C4-2B (cell line): Measurements from ENCODE around the gene GPR65.

Source experiments
- H3K27ac ChIP-seq: fragments of 450-650 bp; 2 replicates; pipeline ENCODE4 v1.5.1; 2017
- CTCF ChIP-seq: fragments of 450-650 bp; conservative IDR thresholded peaks from 2 replicates; pipeline ENCODE4 v1.5.1; 2017; ENCODE audit warnings: mild to moderate bottlenecking
- ZFX ChIP-seq: fragments of 450-650 bp; IDR thresholded peaks from 2 replicates; pipeline ENCODE4 v1.6.1; 2017

The GPR65 gene

GRCh38 chr14:88045705-88046104 lies 40.8 kb downstream of the GPR65 start:
- TF ChIP-seq CTCF (no peak), ZFX (no peak)
- H3K27ac ChIP-seq: no peak overlapping the region

DNA sequence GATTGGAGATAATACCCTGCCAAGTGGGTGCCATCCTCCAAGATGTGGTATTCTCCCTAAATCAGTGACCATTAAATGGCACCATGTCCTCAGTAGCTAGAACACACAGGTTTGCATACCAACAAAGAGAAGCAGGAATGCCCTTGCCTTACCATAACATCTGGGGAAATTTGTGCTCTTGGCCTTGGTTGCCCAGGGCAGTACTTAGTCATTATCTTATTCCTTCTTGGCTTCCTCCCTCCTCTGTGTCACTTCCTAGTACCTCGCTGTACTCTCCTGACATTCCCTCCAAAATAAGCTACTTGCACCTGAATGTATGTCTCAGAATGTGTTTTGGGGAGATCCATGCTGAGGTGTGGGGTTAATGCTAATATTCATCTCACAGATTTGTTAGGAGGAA lies 43.4 kb downstream of the GPR65 start:
- no peak for TF ChIP-seq CTCF
- no peak for TF ChIP-seq ZFX
- H3K27ac ChIP-seq: no peak overlapping the region

DNA sequence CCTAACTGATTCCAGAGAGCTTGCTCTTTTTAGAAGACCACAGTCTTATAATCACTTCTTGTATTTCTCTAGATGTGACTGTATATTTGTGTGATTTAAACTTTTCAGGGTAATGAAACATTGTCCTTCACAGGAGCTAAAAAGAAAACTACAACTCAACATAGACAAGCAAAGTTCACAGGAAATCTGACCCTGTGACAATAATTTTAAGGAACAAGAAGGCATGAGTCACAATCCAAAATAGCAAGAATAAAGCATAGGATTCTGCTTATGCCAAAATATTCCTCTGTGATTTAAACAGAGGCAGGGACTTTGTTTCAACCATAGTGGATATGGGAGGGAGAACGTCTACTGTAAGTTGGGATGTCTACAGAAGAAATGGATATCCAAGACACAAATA lies 44.3 kb downstream of the GPR65 start:
- H3K27ac ChIP-seq: no peak overlapping the region
- no peak for TF ChIP-seq ZFX
- no peak for TF ChIP-seq CTCF

DNA sequence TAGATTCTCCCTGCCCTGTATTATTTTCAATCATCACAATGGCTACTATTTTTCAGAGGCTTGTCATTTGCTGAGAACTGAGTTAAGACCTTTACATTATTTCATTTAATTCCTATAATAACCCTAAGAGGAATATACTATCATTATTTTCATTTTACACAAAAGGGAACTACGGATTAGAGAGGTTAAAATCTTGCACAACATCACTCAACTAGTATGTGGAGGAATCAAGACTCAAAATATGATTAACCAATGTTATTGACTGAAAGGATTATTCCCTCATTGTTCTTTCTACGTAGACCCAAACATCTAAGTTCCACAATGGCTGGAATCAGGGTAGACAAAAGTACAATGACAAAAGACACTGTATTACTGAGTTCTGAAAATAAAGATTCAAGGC lies 45.0 kb downstream of the GPR65 start:
- no peak overlapping the region for H3K27ac ChIP-seq
- TF ChIP-seq CTCF: no peak
- TF ChIP-seq ZFX: no peak

GRCh38 chr14:88060576-88060975 lies 55.6 kb downstream of the GPR65 start:
- TF ChIP-seq ZFX (no peak), CTCF (no peak)
- no peak overlapping the region for H3K27ac ChIP-seq

- H3K27ac ChIP-seq: no peak overlapping the region
- no peak for TF ChIP-seq CTCF
Measured at GRCh38 chr14:88063811-88064210, 58.9 kb downstream of the GPR65 start.
